Astrocyte (in vitro differentiated cells and primary cell): ENCODE results near the gene CLEC3B. TPM values are rescaled to one million over a fixed set of nuclear protein-coding genes. Genes with fewer than 3 reads are reported as not detected.

Experiments used
- DNase-seq: peaks from one replicate; pipeline ENCODE4 v3.0.0-alpha.2; 2010; ENCODE audit warnings: low read depth
- FAIRE-seq: peaks from 2 replicates; lab custom pipeline; 2011; peaks lifted over from hg19 to GRCh38; lab: Jason Lieb, UNC
- H2AFZ ChIP-seq: 2 replicates; pipeline ENCODE4 v1.6.0; 2012; ENCODE audit warnings: low read depth, low read length, inconsistent platforms
- H3K27ac ChIP-seq: 2 replicates; pipeline ENCODE4 v1.5.1; 2011; ENCODE audit warnings: low read depth, low read length, inconsistent platforms
- H3K27me3 ChIP-seq: 2 replicates; pipeline ENCODE4 v1.6.0; 2011; ENCODE audit warnings: low read length, inconsistent platforms; ENCODE audit not compliant: insufficient read depth
- H3K36me3 ChIP-seq: 2 replicates; pipeline ENCODE4 v1.5.1; 2011; ENCODE audit warnings: low read length, inconsistent platforms; ENCODE audit not compliant: insufficient read depth
- H3K4me1 ChIP-seq: 2 replicates; pipeline ENCODE4 v1.5.1; 2011; ENCODE audit warnings: low read length, inconsistent platforms; ENCODE audit not compliant: insufficient read depth
- H3K4me2 ChIP-seq: 2 replicates; pipeline ENCODE4 v1.6.0; 2012; ENCODE audit warnings: low read length, inconsistent platforms
- H3K4me3 ChIP-seq: 2 replicates; pipeline ENCODE4 v1.5.1; 2011; ENCODE audit warnings: low read depth, mild to moderate bottlenecking, low read length, inconsistent platforms; ENCODE audit not compliant: insufficient read depth
- H3K79me2 ChIP-seq: 2 replicates; pipeline ENCODE4 v1.6.0; 2012; ENCODE audit warnings: mild to moderate bottlenecking, low read length, inconsistent platforms; ENCODE audit not compliant: insufficient read depth
- H3K9ac ChIP-seq: 2 replicates; pipeline ENCODE4 v1.6.0; 2012; ENCODE audit warnings: mild to moderate bottlenecking, low read length, inconsistent platforms
- H3K9me3 ChIP-seq: 2 replicates; pipeline ENCODE4 v1.5.1; 2012; ENCODE audit warnings: low read depth, mild to moderate bottlenecking, low read length, inconsistent platforms; ENCODE audit not compliant: insufficient read depth
- H4K20me1 ChIP-seq: 2 replicates; pipeline ENCODE4 v1.6.0; 2012; ENCODE audit warnings: low read length, inconsistent platforms; ENCODE audit not compliant: insufficient read depth
- H3K27ac Mint-ChIP-seq: one replicate; pipeline ENCODE4 v1.8.0; 2021; ENCODE audit warnings: mild to moderate bottlenecking, mixed read lengths; ENCODE audit not compliant: unreplicated experiment
- H3K27me3 Mint-ChIP-seq: one replicate; pipeline ENCODE4 v1.8.0; 2021; ENCODE audit warnings: low read depth, mixed read lengths; ENCODE audit not compliant: unreplicated experiment
- H3K36me3 Mint-ChIP-seq: one replicate; pipeline ENCODE4 v1.8.0; 2021; ENCODE audit warnings: low read depth, mixed read lengths; ENCODE audit not compliant: unreplicated experiment
- H3K4me1 Mint-ChIP-seq: one replicate; pipeline ENCODE4 v1.8.0; 2021; ENCODE audit warnings: low read depth, mixed read lengths; ENCODE audit not compliant: unreplicated experiment
- H3K4me3 Mint-ChIP-seq: one replicate; pipeline ENCODE4 v1.8.0; 2021; ENCODE audit warnings: mild to moderate bottlenecking, moderate library complexity, mixed read lengths; ENCODE audit not compliant: unreplicated experiment
- H3K9me3 Mint-ChIP-seq: one replicate; pipeline ENCODE4 v1.8.0; 2021; ENCODE audit warnings: mild to moderate bottlenecking, mixed read lengths; ENCODE audit not compliant: unreplicated experiment
- CTCF ChIP-seq: IDR thresholded peaks from 2 replicates; pipeline ENCODE4 v1.5.1; 2011; ENCODE audit warnings: low read depth, mild to moderate bottlenecking, inconsistent platforms, low read length, moderate library complexity; ENCODE audit not compliant: insufficient read depth
- EZH2 ChIP-seq: IDR thresholded peaks from 2 replicates; pipeline ENCODE4 v1.6.1; 2012; ENCODE audit warnings: mild to moderate bottlenecking, low read length, inconsistent platforms; ENCODE audit not compliant: insufficient read depth
- total RNA-seq: library from RNA; stranded (reverse); gene quantifications from 2 replicates; pipeline ENCODE4 v1.2.1, GENCODE V29; 2021

CLEC3B gene
- total RNA-seq, 1 donor from 2014 or later: 0.32 TPM

- no peak overlapping the region for H2AFZ ChIP-seq
- peaks cover 26% of the 10 kb centered on the region for H3K79me2 ChIP-seq
- TF ChIP-seq EZH2: no peak
- TF ChIP-seq CTCF: peak; percentile 78
- no peak overlapping the region for H3K9ac ChIP-seq
- Mint-ChIP-seq H3K27ac (peak overlapping the region; percentile 18), H3K4me1 (peaks cover 45% of the 10 kb centered on the region), H3K36me3 (peaks cover 25% of the 10 kb centered on the region), H3K4me3 (no peak overlapping the region), H3K27me3 (no peaks in the 10 kb centered on the region), H3K9me3 (no peaks in the 10 kb centered on the region)
- H3K9me3 ChIP-seq: no peaks in the 10 kb centered on the region
- H3K4me2 ChIP-seq: peak overlapping the region; percentile 16
- H4K20me1 ChIP-seq: peaks cover 79% of the 10 kb centered on the region
- H3K27ac ChIP-seq: peak overlapping the region; percentile 37
- no peak overlapping the region for H3K4me3 ChIP-seq
- peaks cover 13% of the 10 kb centered on the region for H3K36me3 ChIP-seq
- FAIRE-seq (no peak), DNase-seq (no peak)
- H3K27me3 ChIP-seq: no peaks in the 10 kb centered on the region
- H3K4me1 ChIP-seq: peaks cover 25% of the 10 kb centered on the region
These were observed 33.3 kb upstream of the CLEC3B start for GRCh38 chr3:44992555-44993470.

- H4K20me1 ChIP-seq: peaks cover 71% of the 10 kb centered on the region
- Mint-ChIP-seq H3K4me1 (peaks cover 41% of the 10 kb centered on the region), H3K27ac (no peak overlapping the region), H3K9me3 (no peaks in the 10 kb centered on the region), H3K27me3 (no peaks in the 10 kb centered on the region), H3K4me3 (no peak overlapping the region), H3K36me3 (peaks cover 25% of the 10 kb centered on the region)
- H3K27ac ChIP-seq: peak overlapping the region; percentile 37
- peaks cover 18% of the 10 kb centered on the region for H3K36me3 ChIP-seq
- no peak overlapping the region for H3K4me3 ChIP-seq
- H3K27me3 ChIP-seq: no peaks in the 10 kb centered on the region
- peaks cover 25% of the 10 kb centered on the region for H3K4me1 ChIP-seq
- H3K9me3 ChIP-seq: no peaks in the 10 kb centered on the region
- FAIRE-seq (peak; percentile 34), DNase-seq (peak; percentile 66)
- no peak for TF ChIP-seq EZH2
- TF ChIP-seq CTCF: no peak
- H3K9ac ChIP-seq: no peak overlapping the region
- peaks cover 21% of the 10 kb centered on the region for H3K79me2 ChIP-seq
- H3K4me2 ChIP-seq: peak overlapping the region; percentile 16
- no peak overlapping the region for H2AFZ ChIP-seq
These were observed 32.5 kb upstream of the CLEC3B start for GRCh38 chr3:44993471-44994205.
